ENCODE results near the gene SNRPA.

Gene SNRPA

DNA sequence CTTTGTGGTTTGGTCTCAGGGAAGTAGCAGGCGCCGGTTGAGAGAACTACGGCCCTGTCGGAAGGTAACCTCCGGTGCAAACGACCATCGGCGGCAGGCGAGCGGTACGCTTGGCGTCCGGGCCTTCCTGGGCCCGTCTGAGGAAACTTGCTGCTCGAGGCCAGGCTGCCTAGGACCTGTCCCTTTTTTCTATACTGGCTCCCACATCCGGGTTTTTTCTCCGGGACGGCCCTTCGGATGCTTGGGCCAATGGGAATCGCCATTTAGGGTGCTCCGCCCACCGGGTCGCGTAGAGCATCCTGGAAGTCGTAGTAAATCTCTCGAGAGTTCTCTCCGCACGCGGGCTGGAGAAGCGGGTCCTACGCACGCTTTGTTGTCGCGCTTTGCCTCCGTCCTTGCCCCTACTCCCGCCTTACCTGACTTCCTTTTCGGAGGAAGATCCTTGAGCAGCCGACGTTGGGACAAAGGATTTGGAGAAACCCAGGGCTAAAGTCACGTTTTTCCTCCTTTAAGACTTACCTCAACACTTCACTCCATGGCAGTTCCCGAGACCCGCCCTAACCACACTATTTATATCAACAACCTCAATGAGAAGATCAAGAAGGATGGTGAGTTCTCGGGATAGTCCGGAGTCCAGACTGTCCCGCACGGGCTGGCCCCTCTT is at the start of gene SNRPA:
TSS of gene SNRPA (plus strand) at position 330 of the 664 bp plus-strand sequence. CDS start at position 536, 206 bp downstream.
- peak; percentile 98 for DNase-seq (ENCODE audit: low spot score)

DNA sequence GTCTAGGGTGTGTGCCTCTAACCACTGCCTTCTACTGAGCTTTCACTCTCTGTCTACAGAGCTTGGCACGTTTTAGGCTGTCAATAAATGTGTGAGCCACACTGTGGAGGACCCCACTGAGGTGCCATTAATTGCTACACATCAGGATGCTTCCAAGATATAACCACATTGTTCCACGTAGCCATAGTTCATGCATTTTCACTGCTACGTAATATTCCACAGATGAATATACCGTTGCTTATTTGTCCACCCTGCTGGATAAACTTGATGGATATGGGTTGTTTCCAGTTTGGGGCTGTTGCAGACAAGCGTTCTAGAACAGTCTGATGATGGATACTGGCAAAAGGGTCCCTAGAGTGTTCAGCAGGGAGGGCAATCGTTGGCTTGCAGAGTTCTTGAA is 49.2 kb upstream of the SNRPA start:
- DNase-seq (ENCODE audit: low spot score): no peak

DNA sequence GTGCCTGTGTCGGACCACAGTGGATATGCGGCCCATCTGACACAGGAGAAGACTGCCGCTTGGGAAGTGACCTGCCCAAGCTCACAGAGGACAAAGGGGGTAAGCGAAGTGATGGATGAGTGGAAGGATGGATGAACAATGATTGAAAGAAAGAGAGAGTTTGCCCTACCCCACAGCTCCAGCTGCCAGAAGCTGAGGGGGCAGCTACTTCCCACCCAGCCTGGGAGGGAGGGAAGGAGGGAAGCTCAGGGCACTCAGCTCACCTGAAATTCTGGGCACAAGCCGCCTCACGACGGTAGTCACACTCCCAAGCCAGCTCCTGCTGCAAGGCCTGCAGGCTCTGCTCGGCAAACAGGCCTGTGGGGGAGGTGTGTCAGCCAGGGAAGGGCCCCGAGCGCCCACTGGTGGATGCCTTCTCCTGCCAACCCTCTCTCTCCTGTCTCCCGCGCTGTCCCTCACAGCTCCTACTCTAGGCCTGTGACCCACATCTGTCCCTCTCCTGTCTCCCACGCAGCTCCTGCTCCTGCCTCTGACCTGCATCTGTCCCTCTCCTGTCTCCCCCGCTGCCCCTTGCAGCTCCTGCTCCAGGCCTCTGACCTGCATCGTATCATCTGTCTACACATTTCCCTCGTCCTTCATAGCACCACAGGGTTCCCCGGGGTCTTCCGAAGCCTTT is 48.5 kb upstream of the SNRPA start:
- DNase-seq (ENCODE audit: low spot score): peak; percentile 58

DNA sequence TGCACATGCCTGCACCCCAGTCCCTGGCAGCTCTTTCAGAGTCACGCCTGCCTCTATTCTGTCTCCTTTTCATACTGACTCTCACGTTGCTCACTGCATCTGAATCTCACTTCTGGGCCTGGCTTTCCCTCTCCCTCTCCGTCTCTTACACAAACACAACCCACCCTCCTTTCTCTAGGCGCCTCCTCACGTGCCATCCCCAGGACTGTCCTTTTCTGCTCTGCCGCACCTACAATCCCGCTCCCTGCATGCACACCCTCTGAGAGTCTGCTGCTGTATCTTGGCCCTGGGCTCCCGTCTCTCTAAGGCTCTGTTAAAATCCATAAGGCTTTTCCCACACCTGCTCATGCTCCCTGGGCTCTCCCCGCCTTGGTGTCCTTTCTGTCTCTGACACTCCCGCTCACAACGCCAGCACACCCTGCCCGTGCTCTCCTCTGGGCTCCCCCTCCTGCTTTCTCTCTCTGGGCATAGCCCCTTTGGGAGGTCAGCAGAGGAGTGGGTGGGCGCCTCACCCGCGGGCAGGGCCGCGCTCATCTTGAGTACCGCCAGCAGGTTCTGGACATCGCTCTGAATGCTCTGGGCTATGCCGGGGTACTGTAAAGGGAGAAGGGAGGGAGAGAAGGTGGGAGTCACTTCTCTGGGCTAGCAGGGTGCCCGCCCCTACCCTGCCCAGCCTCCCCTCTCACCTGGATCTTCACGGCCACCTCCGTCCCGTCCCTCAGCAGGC is 47.8 kb upstream of the SNRPA start:
- DNase-seq (ENCODE audit: low spot score): no peak

DNA sequence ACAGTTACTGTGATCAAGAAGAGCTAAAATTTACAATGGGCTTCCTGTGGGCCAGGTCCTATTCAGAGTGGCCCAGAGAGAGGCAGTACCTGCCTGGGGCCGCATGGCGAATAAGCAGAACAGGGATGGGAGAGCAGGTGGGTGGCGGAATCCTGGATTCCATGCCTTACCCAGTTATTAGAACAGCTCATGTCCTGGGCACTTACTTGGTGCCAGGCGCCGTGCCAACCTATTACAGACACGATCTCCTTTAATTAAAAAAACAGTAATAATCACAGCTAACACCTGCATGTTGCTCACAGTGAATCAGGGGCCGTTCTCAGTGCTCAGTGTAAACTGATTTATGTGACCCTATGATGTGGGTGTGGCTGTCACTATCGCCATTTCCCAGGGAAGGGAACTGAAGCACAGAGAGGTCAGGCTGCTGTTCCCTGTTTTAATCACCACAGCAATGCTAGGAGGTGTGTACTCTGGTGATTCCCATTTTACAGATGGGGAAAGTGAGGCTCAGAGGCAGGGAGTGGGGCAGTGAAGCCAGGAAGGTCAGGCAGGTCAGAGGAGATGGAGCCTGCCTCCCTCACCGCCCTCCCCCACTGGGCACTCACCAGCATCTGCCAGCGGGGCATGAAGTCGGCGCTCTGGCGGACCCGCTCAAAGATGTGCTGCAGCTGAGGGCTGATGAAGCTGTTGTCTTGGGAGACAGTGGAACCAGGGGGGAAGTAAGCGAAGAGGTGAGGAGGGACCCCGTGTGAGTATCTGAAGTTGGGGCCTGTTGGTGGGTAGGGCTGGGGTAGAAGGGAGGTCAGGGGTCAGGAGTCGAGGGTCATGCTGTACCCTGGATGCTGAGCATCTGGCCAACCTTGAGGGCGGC is 46.3 kb upstream of the SNRPA start:
- DNase-seq (ENCODE audit: low spot score): no peak

DNA sequence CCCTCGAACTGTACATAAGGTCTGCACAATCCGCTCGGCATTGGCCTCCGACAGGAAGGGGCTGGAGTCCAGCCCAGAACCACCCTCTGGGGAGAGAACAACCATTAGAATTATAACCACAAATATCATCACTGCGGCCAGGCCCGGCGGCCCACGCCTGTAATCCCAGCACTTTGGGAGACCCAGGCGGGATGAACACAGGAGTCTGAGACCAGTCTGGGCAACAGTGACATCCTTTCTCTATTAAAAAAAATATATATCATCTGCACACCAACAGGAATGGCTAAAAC is 45.7 kb upstream of the SNRPA start:
- DNase-seq (ENCODE audit: low spot score): no peak

DNA sequence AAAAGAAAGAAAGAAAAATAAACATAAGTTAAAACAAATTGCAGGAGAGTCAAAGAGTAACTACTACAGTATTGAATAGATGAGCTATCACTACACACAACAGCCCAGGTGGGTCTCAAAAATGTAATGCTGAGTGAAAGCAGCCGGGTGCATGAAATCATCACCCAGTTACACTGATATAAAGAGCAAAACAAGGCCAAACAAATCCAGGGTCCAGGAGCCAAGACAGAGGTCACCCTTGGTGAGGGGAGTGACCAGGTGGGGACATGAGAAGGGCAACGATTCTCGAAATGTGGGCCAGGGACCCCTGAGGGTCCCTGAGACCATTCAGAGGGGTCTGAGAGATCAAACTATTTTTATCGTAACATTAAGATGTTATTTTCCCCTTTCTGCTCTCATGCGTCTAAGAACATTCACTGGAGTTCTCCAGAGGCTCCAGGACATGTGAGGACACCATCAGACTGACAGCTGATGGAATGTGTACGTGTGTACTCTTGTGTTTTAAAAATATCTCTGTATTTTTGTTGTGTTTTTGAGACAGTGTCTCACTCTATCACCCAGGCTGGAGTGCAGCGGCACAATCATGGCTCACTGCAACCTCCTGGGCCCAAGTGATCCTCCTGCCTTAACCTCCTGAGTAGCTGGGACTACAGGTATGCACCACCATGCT is 44.9 kb upstream of the SNRPA start:
- no peak for DNase-seq (ENCODE audit: low spot score)

DNA sequence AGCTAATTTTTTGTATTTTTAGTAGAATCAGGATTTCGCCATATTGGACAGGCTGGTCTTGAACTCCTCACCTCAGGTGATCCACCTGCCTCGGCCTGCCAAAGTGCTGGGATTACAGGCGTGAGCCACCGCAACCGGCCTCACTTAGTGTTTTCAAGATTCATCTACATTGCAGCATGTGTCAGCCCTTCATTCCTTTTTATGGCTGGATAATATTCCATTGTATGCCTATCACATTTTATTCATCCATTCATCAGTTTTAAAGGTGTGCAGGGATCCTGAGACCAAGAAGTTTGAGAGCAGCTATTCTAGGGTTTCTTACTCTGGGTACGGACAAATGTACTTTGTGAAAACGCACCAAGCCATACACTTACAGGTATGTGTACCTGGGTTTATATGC is 43.4 kb upstream of the SNRPA start:
- DNase-seq (ENCODE audit: low spot score): no peak

DNA sequence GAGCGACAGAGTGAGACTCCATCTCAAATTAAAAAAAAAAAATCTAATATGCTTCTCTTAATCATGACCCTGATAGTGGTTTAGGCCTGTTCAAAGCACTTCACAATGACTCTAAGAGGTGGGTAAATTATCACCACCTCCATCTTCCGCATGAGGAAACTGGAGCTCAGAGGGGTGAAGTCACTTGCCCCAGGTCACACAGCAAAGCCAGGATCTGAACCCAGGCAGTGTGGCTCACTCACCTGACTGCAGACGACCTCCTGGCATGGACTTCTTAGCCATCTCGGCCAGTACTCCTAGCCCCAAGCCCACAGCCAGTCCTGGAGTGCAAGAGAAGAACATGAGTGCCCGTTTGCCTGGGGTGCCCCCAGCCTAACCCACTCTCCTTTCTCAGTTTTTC is 41.2 kb upstream of the SNRPA start:
- DNase-seq (ENCODE audit: low spot score): no peak

DNA sequence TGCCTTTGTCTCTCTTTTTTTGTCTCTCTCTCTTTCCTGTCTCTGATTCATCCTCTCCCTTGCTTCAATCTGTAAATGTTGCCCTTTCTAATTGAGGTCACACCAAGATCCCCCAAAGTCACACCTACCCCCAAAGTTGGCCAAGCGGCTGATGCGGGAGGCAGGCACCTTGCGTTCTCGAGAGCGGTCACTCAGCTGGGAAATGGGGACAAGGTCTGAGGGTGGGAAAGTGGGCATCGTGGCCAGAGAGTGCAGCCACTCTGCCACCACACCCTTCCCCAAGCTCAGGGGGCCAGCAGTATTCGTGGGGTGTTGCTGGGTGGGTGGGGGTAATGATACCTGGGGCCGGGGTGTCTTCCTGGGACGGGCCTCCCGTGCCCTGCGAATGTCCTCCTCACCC is 37.1 kb upstream of the SNRPA start:
- no peak for DNase-seq (ENCODE audit: low spot score)

DNA sequence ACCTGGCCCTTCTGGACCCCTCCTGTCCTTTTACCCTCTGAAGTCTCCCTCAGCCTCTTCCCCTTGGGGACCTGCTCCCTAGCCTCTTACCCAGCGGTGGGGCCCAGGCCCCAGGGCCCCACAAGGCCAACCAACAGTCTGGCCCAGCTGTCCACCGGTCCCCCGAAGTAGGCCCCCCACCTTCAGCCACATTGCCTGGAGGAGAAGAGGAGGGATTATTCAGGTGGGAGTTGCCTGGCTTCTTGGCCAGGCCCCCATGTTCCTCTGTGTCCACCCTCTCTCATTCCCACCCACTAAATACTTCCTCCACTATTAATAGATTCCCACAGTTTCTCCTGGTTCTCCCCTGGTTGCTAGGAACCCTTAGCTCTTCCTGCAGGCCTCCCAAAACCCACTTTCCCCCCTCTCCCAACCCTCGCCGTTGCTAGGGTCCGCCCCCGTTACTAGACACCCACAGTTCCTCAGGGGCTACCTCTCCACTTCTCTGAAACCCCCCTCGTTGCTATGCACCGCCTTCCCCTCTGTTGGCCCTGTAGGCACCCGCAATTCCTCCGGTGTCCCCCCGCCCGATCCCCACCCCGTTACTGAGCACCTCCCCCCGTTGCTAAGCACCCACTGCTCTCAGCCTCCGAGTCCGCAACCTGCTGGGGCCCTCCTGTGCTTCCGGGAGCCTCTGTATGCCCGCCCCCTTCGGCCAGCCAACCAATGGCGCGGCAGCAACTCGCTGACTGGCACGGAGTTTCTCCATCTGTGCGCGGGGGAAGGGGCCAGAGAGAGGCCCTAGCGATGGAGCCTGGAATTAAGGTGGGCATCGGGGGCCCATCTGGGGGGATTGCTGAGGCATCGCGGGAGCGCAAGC is 36.3 kb upstream of the SNRPA start:
- DNase-seq (ENCODE audit: low spot score): peak; percentile 90

DNA sequence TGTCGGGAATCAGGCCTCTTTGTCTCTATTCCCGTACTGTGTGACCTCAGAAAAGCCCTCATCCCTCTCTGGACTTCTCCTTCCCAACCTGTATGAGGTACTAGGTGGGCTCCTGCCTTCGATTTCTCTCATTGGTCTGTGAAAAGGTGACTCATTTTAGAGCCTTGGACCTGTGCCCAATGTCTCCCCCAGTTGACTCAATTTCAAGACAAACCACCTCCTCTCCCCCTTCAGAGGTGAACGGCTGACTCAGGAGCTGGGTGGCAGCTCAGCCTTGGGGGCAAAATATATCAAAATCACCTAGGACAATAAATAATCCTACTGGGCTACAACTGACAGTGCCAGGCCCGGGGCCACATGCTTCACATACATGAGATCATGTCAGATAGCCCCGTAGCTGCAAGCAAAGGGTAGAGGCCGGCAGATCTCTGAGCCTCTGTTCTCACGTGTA is 34.9 kb upstream of the SNRPA start:
- DNase-seq (ENCODE audit: low spot score): peak; percentile 61

DNA sequence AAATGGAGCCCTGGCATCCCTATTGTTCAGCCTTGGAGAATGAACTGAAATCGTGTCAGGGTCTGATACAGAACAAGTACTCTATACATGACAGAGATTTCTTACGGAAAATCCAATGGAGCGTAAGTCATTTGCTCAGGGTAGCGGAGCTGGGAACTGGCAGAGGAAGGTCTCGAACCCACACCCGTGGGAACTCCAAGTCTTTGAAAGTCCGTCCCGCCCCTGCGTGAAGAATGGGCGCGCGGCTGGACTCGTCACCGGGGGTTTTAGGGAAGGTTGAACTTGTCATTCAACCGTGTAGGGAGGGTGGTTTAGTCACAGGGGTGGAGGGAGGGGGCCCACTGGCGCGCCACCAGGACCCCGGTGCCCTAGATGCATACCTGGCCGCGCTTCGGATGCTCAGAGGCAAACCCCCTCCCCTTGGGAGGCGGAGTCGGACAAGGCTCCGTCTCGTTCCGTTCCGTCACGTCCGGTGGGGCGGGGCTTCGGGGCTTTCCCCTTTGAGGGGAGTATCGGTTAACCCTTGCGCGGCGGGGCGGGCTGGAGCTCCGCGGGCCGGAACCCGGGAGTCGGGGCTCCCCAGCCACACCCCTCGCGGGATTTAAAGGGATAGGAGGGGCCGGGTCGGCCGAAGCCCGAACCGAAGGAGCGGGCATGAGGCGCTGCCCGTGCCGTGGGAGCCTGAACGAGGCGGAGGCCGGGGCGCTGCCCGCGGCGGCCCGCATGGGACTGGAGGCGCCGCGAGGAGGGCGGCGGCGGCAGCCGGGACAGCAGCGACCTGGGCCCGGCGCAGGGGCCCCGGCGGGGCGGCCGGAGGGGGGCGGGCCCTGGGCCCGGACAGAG is 34.3 kb upstream of the SNRPA start, which contains the start of the genes COQ8B and ITPKC:
TSS of gene COQ8B (minus strand) at position 405 of the 843 bp plus-strand sequence. CDS start 2,254 bp downstream, outside the sequence.
TSS of gene ITPKC (plus strand) at position 631 of the 843 bp plus-strand sequence. CDS start at position 655, 24 bp downstream.
- DNase-seq (ENCODE audit: low spot score): peak; percentile 96

DNA sequence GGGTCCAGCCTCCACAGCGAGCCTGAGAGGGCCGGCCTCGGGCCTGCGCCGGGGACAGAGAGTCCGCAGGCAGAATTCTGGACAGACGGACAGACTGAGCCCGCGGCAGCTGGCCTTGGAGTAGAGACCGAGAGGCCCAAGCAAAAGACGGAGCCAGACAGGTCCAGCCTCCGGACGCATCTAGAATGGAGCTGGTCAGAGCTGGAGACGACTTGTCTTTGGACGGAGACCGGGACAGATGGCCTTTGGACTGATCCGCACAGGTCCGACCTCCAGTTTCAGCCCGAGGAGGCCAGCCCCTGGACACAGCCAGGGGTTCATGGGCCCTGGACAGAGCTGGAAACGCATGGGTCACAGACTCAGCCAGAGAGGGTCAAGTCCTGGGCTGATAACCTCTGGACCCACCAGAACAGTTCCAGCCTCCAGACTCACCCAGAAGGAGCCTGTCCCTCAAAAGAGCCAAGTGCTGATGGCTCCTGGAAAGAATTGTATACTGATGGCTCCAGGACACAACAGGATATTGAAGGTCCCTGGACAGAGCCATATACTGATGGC is 33.6 kb upstream of the SNRPA start:
- peak; percentile 15 for DNase-seq (ENCODE audit: low spot score)

DNA sequence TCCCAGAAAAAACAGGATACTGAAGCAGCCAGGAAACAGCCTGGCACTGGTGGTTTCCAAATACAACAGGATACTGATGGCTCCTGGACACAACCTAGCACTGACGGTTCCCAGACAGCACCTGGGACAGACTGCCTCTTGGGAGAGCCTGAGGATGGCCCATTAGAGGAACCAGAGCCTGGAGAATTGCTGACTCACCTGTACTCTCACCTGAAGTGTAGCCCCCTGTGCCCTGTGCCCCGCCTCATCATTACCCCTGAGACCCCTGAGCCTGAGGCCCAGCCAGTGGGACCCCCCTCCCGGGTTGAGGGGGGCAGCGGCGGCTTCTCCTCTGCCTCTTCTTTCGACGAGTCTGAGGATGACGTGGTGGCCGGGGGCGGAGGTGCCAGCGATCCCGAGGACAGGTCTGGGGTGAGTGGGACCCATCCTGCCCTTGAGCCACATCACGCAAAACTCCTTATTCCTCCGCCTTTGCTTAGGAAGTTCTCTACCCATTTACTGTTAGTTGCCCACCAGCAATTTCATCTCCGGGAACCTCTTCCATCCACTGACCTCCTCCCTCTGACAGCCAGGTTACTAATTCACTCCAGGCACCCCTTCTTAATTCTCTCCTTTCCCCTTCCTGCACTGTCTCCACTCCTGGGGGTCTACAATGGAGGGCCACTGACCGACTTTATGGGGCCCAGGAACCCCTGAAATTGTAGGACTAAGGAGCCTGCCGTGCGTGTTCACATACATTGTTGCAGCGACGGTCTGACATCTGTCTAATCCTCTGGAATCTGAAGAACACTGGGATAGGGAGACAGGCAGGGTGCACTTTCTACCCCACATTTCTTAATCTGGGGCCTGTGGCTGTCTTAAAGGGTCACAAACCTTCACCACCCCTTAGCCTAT is 32.9 kb upstream of the SNRPA start:
- peak; percentile 14 for DNase-seq (ENCODE audit: low spot score)

DNA sequence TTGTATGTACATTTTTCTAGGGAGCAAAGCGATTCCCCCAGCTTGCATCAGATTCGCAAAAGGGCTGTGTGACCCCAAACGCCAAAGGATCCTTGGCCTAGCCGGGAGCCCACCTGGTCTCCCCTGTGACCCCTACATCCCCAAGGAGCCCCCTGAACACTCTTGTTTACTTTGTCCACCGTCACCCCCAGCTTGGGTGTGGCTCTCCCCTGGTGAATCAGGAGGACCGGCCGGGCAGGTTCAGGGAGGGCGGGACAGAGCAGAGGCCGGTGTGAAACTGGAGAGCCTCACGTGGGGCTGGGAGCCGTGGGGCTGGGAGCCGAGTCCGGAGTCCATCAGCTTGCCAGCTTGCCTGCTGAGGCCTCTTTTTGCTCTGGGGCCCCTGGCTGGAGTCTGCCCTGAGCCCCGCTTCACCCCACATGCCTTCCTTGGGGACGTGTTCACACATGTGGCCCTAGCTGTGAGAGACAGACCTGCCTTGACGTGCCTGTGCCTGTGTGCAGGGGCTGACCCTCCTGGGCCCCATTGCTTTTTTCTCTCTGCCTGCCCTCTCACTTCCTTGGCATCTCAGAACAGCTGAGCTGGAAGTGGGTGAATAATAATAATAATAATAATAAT is 32.1 kb upstream of the SNRPA start:
- peak; percentile 50 for DNase-seq (ENCODE audit: low spot score)

DNA sequence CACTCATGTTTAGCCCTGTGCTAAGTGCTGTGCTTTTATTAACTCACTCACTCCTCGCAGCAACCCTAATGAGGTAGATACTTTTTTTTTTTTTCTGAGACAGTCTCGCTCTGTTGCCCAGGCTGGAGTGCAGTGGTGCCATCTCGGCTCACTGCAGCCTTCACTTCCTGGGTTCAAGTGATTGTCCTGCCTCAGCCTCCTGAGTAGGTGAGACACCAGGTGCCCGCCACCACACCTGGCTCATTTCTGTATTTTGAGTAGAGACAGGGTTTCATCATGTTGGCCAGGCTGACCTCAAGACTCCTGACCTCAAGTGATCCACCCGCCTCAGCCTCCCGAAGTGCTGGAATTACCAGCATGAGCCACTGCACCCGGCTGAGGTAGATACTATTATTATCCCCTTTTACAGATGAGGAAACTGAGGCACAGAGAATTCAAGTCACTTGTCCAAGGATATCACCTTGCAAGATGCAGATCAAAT is 31.5 kb upstream of the SNRPA start:
- no peak for DNase-seq (ENCODE audit: low spot score)

DNA sequence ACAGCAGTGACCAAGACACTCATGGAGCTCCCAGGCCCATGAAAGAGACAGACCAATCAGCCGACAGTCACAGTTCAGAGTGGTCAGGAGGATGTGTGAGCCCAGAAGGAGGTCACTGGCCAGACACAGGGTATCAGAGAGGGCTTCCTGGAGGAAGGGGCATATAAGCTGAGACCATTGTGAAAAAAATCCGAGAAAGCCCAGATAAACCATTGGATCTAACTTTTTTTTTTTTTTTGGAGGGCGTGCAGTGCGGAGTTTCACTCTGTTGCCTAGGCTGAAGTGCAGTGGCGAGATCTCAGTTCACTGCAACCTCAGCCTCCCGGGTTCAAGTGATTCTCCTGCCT is 29.9 kb upstream of the SNRPA start:
- DNase-seq (ENCODE audit: low spot score): no peak
